ENCODE measurements around the gene SCNN1A. TPM values are rescaled to one million over a fixed set of nuclear protein-coding genes. Genes with fewer than 3 reads are reported as not detected.

Gene SCNN1A
- total RNA-seq, 2 donors from 2014 or later = 16.4 to 33.5 TPM

GRCh38 chr12:6391013-6391412 lies 15.7 kb upstream of the SCNN1A start:
- TF ChIP-seq CTCF (IDR thresholded peaks at IDR 0.05) = no peak
- no peak overlapping the region for H3K27ac ChIP-seq
- H3K4me3 ChIP-seq = no peak overlapping the region
- no peaks in the 10 kb centered on the region for H3K27me3 ChIP-seq (replicated peaks; ENCODE audit: insufficient read depth)
- peaks cover 10 to 27% of the 10 kb centered on the region in 2 donors for H3K4me1 ChIP-seq (ENCODE audit: control insufficient read depth in 1 of 2, low read depth in 2 of 2)
- DNase-seq (ENCODE audit: low spot score) = no peak
- H3K9me3 ChIP-seq = no peaks in the 10 kb centered on the region
- H3K36me3 ChIP-seq = peaks cover 35% of the 10 kb centered on the region
- no peak for ATAC-seq (ENCODE audit: insufficient number of reproducible peaks, low FRiP score, low read depth)

GRCh38 chr12:6390084-6390799 lies 14.9 kb upstream of the SCNN1A start:
- TF ChIP-seq CTCF (IDR thresholded peaks at IDR 0.05) = no peak
- Histone ChIP-seq H3K4me1 (ENCODE audit: control insufficient read depth in 1 of 2, low read depth in 2 of 2) (peaks cover 13 to 33% of the 10 kb centered on the region in 2 donors), H3K27me3 (replicated peaks; ENCODE audit: insufficient read depth) (no peaks in the 10 kb centered on the region)

GRCh38 chr12:6387541-6387940 lies 12.2 kb upstream of the SCNN1A start:
- ATAC-seq (ENCODE audit: insufficient number of reproducible peaks, low FRiP score, low read depth) = no peak
- H3K4me1 ChIP-seq (ENCODE audit: control insufficient read depth in 1 of 2, low read depth in 2 of 2) = peaks cover 26 to 49% of the 10 kb centered on the region in 2 donors
- peak overlapping the region in 1 of 2 donors; percentile 0 for H3K27ac ChIP-seq
- no peak for TF ChIP-seq CTCF (IDR thresholded peaks at IDR 0.05)
- H3K9me3 ChIP-seq = no peaks in the 10 kb centered on the region
- H3K4me3 ChIP-seq = no peak overlapping the region
- DNase-seq (ENCODE audit: low spot score) = no peak
- peaks cover 36% of the 10 kb centered on the region for H3K36me3 ChIP-seq
- H3K27me3 ChIP-seq (replicated peaks; ENCODE audit: insufficient read depth) = no peaks in the 10 kb centered on the region

More at GRCh38 chr12:6390084-6390799, 14.9 kb upstream of the SCNN1A start:
- Histone ChIP-seq H3K4me3 (no peak overlapping the region), H3K36me3 (peaks cover 36% of the 10 kb centered on the region), H3K27ac (no peak overlapping the region), H3K9me3 (no peaks in the 10 kb centered on the region)
- DNase-seq (ENCODE audit: low spot score) (no peak), ATAC-seq (ENCODE audit: insufficient number of reproducible peaks, low FRiP score, low read depth) (no peak)

- Histone ChIP-seq H3K4me1 (ENCODE audit: control insufficient read depth in 1 of 2, low read depth in 2 of 2) (peaks cover 19 to 41% of the 10 kb centered on the region in 2 donors), H3K36me3 (peaks cover 36% of the 10 kb centered on the region), H3K4me3 (no peak overlapping the region), H3K9me3 (no peaks in the 10 kb centered on the region), H3K27me3 (replicated peaks; ENCODE audit: insufficient read depth) (no peaks in the 10 kb centered on the region), H3K27ac (no peak overlapping the region)
- TF ChIP-seq CTCF (IDR thresholded peaks at IDR 0.05) = no peak
- no peak for ATAC-seq (ENCODE audit: insufficient number of reproducible peaks, low FRiP score, low read depth)
- no peak for DNase-seq (ENCODE audit: low spot score)
Observed at GRCh38 chr12:6386491-6386890, 11.1 kb upstream of the SCNN1A start.

GRCh38 chr12:6386038-6386437 lies 10.7 kb upstream of the SCNN1A start:
- peaks cover 19 to 41% of the 10 kb centered on the region in 2 donors for H3K4me1 ChIP-seq (ENCODE audit: control insufficient read depth in 1 of 2, low read depth in 2 of 2)
- H3K36me3 ChIP-seq = peaks cover 34% of the 10 kb centered on the region
- peak overlapping the region in 1 of 2 donors; percentile 17 for H3K27ac ChIP-seq
- no peak for TF ChIP-seq CTCF (IDR thresholded peaks at IDR 0.05)
- no peak for DNase-seq (ENCODE audit: low spot score)
- H3K9me3 ChIP-seq = no peaks in the 10 kb centered on the region
- H3K27me3 ChIP-seq (replicated peaks; ENCODE audit: insufficient read depth) = no peaks in the 10 kb centered on the region
- no peak for ATAC-seq (ENCODE audit: insufficient number of reproducible peaks, low FRiP score, low read depth)
- no peak overlapping the region for H3K4me3 ChIP-seq
